A673 (cell line): ENCODE data around the gene ESR1.

Experiments used
- EZH2 ChIP-seq: fragments of 200-600 bp; sonication (generic); IDR thresholded peaks from 2 replicates; pipeline ENCODE4 v1.6.1; 2017; ENCODE audit warnings: borderline replicate concordance, low read depth, mild to moderate bottlenecking, mixed read lengths, antibody characterized with exemption, low read length; ENCODE audit not compliant: poor library complexity, severe bottlenecking
- TF ChIP-seq, protein P1 (sequence below): fragments of 300-800, 200-600 bp; sonication (generic); conservative IDR thresholded peaks from 2 replicates; pipeline ENCODE4 v1.5.1; 2017; ENCODE audit warnings: low read depth, mild to moderate bottlenecking, antibody characterized with exemption, low read length, moderate library complexity, mixed read lengths

DNA sequence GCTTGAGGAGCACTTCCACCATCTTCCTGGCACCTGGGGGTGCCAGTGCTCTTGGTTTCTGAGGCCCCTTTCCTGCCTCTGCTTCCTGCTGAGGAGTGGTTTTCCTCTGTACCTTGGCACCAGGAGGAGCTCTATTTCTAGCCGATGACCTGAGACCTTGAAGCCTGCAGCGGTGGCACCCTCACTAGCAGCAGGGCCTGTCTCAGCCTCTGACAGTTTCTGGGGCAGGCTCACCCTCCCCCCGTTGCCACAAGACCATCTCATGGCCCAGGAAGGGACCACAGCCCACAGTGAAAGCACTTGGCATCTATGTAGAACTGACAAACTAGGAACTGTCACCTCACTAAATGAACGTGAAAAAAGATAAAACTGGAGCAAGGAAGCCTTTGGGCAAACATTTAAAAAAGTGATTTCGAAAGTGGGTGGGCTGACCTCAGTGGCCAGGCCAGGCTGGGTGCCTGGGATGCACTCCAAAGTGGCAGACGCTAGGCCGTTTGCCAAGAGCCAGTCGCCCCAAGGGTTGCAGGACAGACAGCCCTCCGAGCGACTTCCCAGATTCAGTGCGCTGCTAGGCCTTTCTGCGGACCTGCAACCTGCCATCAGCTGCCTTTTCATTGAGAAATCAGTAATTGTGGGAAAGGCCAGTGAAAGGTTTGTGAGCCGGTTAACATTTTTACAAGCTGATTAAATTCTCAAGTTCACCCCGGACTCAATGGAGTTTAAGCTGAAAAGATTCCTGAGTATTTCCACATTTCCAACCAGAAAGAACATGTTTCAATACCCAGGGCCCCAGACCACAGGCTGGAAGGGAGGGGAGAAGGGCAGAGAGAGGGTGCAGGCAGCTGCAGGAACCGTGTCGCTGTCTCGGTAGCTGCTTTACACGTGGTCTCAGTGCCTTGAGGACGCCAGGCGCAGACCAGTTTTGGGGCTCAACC lies 303.7 kb downstream of the ESR1 start:
- TF ChIP-seq, protein P1, sequence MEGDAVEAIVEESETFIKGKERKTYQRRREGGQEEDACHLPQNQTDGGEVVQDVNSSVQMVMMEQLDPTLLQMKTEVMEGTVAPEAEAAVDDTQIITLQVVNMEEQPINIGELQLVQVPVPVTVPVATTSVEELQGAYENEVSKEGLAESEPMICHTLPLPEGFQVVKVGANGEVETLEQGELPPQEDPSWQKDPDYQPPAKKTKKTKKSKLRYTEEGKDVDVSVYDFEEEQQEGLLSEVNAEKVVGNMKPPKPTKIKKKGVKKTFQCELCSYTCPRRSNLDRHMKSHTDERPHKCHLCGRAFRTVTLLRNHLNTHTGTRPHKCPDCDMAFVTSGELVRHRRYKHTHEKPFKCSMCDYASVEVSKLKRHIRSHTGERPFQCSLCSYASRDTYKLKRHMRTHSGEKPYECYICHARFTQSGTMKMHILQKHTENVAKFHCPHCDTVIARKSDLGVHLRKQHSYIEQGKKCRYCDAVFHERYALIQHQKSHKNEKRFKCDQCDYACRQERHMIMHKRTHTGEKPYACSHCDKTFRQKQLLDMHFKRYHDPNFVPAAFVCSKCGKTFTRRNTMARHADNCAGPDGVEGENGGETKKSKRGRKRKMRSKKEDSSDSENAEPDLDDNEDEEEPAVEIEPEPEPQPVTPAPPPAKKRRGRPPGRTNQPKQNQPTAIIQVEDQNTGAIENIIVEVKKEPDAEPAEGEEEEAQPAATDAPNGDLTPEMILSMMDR = no peak
- no peak for TF ChIP-seq EZH2
